ENCODE data around the gene NPIPA8.
"Not testable (repeated sequence)": the region's sequence is repeated elsewhere in the genome, so short reads cannot be mapped to it uniquely, and the experiment has no call there.

The NPIPA8 gene

DNA sequence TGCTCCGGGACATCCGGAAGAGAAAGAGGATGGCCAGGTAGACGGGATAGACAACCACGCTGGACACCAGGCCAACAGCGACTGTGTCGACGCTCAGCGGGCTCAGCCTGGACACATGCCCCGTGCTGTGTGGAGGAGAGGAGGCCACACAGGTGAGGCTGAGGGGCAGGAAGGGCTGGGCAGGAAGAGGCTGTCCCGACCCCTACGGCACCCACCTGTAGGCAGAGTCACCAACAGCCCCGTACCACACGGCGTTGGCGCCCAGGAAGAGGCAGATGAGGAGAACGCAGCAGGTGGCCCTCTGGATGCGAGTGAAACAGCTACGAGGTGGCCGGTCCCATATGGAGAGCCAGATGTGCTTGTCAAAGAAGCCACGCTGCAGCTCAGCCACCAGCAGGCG lies at the start of gene NPIPA8:
Gene NPIPA8 (minus strand): TSS at position 101 of the 400 bp plus-strand sequence. CDS start 4,074 bp downstream, outside the sequence.
- DNase-seq, result not testable (repeated sequence)

DNA sequence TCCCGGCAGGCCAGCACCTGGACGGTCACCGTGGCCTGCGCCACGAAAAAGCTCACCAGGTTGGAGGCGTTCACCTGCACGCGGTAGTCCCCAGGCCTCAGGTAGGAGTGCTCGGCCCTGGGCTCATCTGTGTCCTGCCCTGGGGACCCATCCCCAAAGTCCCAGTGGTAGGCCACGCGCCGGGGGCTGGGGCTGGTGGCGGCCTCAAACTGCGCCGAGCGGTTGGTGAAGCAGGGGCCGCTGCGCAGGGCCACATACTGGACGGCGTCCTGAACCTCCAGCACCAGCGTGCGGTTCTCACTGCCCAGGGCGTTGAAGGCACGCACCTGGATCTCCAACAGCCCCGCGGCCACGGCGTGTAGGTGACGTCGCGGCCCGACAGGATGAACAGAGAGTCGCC lies 48.7 kb upstream of the NPIPA8 start:
- DNase-seq, result not testable (repeated sequence)

DNA sequence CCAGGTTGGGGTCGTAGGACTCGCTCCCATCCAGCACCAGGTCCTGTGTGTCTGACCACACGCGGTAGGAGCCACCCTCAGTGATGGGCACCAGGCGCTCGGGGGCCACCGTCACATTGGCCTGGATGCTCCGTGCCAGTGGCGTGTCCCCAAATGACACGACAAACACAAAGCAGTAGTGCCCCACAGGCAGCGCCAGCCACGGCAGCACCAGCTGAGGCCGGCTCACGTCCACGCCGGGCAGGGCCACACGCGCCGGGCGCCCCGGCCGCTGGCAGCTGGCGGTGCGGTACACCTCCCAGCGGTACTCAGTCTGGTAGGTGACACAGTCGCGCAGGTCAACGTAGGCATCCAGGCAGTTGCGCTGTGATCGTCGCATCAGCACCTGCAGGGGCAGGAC lies 48.3 kb upstream of the NPIPA8 start:
- not testable (repeated sequence) for DNase-seq

DNA sequence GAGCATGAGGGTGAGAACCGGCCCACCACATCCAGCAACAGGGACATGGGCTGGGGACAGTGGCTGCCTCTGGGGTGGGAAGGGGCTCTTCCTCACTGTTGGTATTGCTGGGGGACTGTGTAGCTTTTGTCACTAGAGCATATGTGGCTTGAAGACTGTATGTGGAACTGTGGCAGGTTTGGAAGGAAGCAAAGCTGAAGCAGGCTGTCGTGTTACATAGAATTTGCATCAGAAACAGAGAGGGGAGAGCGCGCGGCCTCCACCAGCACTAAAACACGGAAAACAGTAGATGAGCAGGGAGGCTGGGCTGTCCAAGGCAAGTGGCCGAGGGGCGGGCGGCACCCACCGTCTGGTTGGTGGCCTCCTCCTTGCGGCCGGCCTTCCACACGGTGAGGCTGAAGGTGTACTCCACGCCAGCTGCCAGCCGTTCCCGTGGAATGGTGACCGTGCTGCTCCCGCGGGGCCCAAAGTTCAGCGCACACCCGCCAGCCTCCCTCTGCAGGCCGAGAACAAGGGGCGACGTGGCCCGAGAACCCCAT lies 47.6 kb upstream of the NPIPA8 start:
- DNase-seq, result not testable (repeated sequence)

DNA sequence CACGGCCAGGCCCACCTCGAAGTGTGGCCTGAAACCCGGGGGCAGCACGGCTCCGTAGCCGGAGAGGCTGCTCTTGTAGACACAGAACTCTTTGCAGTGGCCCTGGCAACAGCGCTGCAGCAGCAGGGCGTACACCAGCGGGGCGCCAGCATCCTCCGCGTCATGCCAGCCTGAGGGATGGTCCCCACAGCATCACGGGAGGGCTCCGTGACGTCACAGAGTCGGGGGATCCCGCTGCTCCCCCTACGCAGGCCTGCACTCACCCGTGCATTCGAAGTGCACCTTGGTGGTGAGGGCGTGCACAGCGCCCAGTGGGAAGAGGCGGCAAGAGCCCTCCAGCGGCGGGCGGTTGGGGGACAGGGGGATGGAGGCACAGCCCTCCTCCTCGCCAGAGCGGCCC lies 46.2 kb upstream of the NPIPA8 start:
- not testable (repeated sequence) for DNase-seq

DNA sequence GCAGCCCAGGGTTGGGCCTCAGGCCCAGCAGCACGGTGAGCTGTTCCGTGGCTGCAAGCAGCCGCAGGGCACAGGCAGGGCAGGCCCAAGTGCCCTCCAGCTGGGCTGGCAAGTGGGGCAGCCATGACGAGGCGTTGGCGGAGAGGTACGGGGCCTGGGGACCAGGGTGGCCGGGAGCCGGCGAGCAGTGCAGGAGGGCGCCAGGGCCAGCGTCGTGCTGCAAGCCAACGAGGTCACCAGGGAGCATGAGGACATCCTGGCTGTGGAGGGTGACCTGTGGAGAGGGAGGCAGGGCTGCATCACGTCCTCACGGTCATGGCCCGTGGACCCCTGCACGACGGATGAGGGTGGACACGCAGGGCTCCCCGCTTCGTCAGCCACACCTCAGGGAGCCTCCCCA lies 11.2 kb upstream of the NPIPA8 start:
- peak; percentile 2 for DNase-seq

DNA sequence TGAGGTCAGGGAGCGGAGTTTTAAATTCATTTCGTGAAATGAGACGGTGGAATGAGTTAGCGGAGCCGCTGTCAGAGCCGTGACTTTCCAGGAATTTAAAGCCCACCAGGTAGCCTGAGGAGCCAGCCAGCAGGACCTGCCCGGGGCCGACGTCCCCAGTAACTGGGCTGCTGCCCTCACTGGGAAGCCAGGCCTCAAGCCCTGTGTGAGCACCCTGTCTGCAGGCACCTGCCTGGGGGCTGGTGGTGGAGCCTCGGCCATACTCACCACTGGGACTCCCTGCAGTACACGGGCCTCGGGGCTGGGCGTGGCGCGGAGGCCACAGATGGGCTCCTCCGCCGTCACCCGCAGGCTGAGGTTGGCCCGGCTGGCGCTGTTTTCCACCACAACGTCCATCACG lies 10.5 kb upstream of the NPIPA8 start:
- not testable (repeated sequence) for DNase-seq

DNA sequence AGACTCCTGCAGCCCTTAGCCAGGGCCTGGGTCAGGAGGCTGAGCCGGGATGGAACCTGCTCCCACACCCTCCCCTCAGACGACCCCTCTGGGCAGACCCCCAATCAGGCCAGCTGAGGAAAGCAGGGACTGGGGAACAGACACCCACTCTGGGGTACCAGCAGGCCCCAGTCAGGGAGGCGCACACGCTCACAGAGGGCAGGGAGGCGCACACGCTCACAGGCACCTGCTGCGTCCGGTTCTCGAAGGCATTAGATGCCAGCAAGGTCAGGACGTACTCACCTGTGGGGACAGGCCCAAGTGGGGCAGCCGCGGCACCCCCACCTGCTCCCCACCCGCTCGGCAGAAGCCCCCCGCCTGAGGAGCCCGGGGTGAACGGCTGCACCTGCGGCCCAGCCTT lies 8.1 kb upstream of the NPIPA8 start:
- DNase-seq, result not testable (repeated sequence)

DNA sequence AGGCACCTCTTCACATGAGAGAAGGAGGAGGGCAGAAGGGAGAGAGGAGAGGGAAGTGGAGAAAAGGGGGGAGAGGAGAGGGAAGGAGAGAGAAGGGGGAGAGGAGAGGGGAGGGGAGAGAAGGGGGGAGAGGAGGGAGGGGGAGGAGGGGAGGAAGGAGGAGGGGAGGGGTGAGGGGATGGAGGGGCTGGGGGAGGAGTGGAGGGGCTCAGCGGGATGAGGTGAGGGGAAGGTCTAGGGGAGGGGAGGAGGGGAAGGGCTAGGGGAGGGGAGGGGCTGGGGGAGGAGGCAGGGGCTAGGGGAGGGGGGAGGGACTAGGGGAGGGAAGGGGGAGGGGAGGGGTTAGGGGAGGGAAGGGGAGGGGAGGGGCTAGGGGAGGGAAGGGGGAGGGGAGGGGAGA lies 5.5 kb upstream of the NPIPA8 start:
- DNase-seq, result not testable (repeated sequence)

DNA sequence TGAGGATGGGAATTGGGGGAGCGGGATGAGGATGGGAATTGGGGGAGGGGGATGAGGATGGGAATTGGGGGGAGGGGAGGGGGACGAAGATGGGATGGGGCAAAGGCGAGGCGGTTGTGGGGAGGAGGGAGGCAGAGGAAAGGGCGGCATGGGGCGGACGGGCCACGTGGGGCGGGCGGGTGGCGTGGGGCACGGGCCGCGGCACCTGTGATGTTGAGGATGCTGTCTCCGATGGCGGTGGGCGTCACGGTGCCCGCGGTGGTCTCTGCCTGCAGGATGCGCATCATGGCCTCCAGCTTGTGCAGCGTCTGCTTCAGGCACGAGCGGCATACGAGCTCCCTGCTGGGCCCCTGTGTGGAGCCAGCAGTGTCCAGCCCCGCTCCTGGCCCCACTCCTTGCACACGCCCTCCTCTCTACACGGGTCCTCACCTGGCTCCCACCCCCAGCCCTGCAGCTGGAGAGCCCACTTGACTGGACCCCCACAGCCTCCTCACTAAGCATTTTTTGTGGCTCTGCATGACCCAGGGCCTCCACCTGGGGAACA lies 5.0 kb upstream of the NPIPA8 start:
- DNase-seq, result not testable (repeated sequence)

DNA sequence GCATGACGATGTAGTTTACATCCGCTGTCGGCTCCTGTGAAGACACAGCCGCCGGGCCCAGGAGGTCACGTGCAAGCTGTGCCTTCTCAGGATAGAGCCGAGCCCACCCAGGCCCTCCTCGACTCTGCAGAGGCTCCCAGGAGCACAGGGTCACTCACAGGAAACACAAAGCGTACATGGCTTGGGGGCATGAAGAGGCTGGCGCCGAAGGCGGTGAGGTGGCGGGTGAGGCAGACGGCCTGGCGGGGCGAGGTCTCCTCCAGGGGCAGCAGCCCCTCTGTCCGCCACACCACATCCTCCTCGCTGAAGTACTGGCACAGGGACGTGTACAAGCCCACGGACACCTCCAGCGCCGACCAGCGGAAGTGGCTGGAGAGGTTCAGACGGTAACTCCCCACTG lies 2.7 kb upstream of the NPIPA8 start:
- DNase-seq, result not testable (repeated sequence)

DNA sequence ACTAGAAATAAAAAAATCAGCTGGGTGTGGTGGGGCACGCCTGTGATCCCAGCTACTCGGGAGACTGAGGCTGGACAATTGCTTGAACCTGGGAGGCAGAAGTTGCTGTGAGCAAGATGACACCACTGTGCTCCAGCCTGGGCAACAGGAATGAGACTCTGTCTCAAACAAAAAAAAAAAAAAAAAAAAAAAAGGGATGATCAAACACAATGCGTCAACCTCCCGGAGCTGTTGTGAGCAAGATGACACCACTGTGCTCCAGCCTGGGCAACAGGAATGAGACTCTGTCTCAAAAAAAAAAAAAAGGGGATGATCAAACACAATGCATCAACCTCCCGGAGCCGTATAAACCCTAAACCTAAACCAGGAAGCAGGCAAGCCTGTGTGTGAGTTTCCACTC lies 24.7 kb downstream of the NPIPA8 start:
- DNase-seq, result not testable (repeated sequence)

DNA sequence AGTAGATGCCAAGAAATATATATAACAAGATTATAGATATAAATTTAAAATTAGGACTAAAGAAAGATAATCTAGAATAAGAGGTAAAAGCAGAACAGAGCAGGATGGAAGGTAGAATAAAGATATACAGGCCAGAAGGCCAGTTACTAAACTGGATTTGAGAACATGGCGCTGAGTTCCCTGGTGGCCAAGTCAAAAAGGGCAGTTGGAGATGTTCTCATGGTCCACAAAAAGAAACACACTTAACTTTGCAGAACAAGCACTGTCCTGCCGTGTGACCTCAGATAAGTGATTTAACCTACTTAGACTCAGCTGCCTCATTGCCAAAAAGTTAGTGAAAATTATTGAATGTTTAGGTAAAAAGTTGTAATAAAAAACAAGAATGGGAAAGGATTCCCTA lies 27.4 kb downstream of the NPIPA8 start:
- not testable (repeated sequence) for DNase-seq

DNA sequence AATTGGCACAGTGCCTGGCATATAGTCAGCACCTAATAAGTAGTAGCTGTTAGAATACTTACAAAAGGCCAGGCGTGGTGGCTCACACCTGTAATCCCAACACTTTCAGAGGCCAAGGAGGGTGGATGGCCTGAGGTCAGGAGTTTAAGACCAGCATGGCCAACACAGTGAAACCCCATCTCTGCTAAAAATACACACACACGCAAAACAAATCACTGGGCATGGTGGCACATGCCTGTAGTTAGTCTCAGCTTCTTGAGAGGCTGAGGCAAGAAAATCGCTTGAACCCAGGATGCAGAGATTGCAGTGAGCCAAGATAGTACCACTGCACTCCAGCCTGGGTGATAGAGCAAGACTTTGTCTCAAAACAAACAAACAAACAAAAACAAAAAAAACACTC lies 29.3 kb downstream of the NPIPA8 start:
- DNase-seq, result not testable (repeated sequence)

DNA sequence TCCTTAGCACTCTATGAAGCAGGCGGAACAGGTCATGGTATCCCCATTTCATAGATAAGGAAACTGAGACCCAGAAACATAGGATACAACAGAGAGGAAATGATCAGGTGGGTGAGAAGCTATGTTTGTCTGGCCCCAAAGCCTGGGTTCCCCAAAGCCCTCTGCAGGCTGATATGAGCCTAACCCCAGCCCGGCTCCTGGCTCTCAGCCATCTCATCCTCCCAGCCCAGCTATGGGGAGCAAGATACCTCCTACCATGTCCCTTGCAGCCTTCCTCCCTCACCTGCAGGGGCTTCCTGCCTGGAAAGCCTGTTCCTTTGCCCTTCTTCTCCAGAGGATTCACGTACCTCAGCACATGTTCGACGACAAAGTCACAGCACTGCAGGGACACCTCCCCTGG lies 30.5 kb downstream of the NPIPA8 start:
- not testable (repeated sequence) for DNase-seq

DNA sequence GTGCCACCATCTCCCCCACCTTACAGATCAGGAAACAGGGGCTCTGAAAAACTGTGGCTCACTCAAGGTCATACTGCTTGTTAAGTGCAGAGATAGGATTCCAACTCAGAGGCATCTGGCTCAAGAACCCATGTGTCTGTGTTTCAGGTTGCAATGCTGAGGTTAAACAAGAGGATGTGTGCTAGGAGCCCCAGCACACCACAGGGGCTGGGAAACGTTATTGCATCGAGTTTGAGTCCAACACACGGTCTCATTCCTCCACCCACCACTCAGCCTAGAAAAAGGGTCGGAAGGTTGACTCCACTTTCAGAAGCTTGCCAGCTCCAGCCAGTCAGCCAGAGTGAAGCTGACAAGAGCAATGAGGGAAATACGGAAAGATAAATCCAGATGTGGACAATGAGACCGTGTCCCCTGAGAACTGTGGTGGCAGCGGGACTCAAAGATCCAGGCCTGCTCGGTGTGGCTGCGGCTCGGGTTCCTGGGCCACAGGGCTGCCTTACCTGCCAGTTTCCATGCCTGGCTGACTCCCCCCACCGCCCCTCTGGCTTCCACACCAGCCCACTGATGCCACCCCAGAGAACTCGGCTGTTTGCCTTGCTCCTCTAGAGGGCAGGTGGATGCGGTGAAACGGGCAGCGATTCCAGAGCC lies 33.4 kb downstream of the NPIPA8 start:
- DNase-seq, result not testable (repeated sequence)

DNA sequence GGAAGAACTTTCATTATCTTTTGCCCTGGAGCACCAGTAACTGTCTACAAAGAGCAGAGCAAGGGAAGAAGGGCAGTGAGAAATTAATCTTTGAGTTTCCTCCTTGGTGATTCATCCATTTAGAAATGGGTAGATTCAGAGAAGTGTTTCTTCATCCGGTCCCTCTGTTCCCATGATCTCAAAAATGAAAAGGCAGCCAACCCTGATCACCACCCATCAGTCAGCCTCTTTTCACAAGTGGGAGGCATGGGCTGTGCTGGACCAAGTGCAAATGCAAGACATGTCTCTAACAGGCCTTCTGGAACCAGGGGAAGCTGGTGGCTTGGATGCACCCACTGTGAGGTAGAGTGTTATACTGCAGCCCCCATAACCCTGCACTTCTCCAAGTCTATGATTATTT lies 38.8 kb downstream of the NPIPA8 start:
- not testable (repeated sequence) for DNase-seq

DNA sequence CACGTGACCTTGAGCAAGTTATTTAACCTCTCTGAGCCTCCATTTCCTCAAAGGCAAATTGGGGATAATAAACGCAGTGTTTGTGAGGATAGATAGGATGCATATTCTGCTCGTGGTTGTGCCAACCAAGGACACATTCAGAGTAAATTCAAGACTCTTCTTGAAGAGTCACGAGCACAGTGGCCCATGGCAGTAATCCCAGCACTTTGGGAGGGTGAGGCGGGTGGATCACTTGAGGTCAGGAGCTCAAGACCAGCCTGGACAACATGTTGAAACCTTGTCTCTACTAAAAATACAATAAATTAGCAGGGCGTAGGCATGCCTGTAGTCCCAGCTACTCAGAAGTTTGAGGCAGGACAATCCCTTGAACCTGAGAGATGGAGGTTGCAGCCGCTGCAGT lies 39.6 kb downstream of the NPIPA8 start:
- DNase-seq, result not testable (repeated sequence)

DNA sequence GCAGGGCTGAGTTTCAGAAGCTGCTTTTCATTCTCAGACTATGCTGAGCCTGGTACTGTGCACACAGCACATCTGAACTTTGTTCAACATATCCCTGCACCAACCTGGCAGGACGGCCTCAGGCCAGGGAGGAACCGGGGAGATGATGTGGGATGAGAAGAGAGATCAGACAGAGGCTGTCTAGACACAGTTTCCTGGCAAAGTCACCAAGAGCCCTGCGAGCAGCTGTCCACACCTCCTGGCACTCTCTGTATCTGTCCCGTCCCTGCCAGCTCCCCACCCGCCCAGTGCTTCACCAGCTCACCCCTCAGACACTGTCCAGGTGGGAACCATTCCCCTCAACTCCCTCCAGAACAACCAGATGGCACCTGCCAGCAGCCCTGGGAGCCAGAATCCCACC lies 42.2 kb downstream of the NPIPA8 start:
- DNase-seq, result not testable (repeated sequence)

DNA sequence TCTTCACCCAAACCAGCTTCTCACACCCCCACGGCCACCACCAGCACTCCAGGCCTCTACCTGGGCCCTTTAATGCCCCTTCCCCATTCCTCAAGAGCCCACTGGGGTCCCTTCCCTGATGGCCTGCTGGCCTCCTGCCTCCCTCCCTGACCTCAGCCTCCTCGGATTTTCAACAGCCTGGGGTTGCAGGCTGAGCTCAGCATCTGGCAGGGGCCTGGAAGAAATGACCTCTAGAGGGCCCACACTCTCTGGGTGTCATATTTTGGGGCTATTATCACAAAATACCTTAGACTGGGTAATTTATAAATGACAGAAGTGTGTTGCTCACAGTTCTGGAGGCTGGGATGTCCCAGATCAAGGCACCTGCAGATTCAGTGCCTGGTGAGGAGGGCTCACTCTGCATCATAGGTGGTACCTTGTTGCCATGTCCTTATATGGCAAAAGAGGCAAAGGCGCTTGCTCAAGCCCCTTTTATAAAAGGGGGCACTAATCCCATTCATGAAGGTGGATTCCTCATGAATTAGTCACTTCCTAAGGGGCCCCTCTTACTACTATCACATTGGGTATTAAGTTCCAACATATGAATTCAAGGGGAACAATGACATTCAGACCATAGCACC lies 43.1 kb downstream of the NPIPA8 start:
- not testable (repeated sequence) for DNase-seq

DNA sequence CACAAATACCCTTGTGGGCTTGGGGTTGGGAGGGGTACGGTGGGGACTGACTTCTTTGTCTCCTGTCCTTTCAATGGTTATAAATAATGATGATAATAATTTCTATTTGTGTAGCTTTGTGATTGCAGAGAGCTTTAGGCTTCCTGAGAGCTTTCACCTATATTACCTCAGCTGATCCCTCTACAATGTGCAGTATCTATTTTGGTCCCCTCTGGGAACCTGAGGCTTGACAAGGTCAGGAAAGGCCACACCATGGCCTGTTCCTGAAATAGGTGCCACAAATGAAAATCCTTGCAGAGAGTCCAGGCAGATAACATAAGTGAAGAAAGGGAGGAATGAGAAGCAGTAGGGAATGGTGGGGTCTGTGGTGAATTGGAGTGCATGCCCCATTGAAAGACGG lies 45.6 kb downstream of the NPIPA8 start:
- DNase-seq, result not testable (repeated sequence)

DNA sequence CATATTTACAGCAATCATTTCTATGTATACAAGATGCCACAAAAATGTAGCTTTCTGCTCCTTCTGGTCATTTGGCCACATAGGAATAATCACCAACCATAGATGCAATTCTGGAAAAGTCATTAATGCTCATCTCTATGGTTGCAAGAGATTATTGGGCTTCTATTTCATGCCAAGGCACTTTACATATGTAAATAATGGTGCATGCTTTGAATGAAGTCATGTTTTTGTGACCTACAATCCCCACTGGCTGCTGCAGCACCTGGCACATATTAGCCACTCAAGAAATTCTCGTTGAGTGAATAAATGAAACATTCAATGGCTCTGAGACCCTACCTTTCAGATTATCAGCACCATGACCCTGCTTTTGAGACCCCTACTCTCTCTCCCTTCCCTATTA lies 50.2 kb downstream of the NPIPA8 start:
- not testable (repeated sequence) for DNase-seq

DNA sequence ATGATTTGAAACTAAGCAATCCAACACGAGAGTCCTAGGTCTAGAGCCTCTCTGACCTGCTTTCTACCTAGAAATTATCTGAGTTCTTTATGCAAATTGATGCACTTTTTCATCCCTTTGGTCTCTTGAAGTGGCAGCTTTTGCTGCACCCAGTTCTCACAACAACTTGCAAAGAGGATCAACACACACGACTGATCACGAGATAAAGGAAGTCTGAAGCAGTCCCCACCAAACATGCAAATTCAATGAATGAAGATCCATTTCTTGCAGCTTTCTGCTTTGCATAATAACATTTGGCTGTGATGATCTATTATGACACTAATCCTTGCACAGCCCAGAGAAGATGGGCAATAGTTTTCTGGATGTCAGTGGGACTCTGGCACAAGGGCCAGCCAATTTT lies 56.2 kb downstream of the NPIPA8 start:
- DNase-seq, result not testable (repeated sequence)

DNA sequence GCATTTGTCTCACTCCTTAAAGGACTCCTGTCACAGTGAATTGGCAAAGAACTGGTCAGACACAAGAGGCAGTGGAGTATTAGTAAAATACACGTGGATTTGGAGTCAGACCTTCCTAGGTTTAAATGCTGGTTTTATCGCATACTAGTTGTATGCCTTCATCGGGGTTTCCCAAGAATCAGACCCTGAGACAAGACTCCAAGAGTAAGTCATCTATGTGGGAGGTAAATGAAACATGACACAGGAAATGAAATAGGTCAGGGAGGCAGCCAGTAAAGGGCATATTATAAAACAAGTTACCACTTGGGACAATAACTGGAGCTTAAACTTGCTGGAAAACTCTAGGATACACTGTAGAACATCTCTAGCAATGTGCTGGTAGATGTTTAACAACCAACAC lies 59.8 kb downstream of the NPIPA8 start:
- DNase-seq, result not testable (repeated sequence)
